Measurements from ENCODE around the gene EPB41L5.
"Not testable (repeated sequence)": the region's sequence is repeated elsewhere in the genome, so short reads cannot be mapped to it uniquely, and the experiment has no call there.

EPB41L5 gene

DNA sequence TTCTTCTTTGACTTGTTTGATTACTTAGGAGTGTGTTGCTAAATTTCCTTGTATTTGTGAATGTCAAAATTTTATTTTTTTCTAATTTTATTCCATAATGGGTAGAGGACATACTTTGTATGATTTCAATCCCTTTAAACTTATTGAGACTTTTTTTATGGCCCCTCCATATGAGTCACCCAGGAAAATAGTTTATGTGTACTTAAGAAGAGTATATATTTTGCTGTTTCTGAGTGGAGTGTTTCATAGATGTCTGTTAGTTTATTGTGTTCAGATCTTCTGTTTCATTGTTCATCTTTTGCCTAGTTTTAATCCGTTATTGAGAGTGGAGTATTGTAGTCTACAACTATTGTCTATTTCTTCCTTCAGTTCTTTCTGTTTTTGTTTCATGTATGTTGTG, 81.9 kb downstream of the EPB41L5 start:
- no peak for DNase-seq

DNA sequence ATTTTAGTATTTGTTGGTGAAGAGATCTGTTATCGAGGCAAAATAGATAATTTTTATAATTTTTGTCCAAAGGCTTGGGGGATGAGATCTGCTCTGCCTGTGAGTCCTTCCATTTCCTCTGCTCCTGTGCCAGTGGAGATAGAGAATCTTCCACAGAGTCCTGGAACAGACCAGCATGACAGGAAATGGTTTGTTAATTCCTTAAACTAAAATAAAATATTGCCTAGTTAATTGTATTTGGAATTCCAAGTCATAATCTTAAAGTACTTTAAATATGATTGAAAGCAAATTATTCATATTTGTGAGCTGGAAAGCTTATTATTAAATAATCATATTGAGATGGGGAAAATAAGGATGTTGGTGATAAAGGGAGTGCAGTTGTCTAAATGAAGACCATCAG, 87.8 kb downstream of the EPB41L5 start:
- DNase-seq: no peak

DNA sequence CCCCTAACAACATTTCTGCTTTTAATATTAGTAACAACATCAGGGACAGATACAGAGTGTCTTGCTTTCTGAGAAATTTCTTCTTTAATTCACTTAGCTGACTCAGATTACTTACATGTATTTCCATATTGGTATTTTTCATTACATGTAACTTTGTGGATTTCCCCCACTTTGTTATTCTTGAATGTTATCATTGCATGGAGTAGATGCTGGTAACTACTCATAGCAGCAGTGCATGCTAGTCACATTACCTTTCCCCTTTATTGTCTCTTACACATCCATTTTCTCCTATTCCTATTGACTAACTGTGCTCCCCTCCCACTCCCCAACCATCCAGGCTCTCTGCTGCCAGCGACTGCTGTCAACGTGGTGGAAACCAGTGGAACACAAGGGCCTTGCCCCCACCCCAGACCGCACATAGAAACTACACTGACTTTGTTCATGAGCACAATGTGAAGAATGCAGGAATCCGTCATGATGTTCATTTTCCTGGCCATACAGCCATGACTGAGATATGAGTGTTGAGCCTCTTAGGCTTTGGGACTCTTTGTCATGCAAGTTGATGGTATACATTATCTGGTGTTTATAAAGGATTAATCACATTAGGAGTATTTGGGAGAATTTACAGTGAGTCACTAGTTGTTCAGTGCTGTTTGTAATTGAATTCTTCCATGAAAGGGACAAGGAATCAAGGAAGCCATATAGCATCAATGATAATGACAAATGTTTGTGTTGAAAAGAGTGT, 91.0 kb downstream of the EPB41L5 start:
- DNase-seq: no peak

DNA sequence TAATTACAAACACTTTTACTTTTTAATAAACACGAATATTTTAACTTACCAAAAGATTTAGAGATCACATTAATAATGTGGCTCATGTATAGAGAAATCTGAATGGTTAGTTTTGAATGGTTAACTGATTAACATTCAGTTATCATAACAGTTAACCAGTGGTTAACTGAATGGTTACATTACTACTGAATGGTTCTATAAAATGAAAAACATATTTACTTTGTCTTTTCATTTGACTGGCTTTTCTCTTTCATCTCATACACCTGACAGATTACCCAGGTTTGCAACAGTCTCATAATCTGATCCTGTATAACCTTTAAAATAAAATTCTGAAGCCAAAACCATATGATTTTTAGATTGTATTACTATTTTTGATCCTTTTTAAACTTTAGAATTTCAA, 91.9 kb downstream of the EPB41L5 start:
- no peak for DNase-seq

DNA sequence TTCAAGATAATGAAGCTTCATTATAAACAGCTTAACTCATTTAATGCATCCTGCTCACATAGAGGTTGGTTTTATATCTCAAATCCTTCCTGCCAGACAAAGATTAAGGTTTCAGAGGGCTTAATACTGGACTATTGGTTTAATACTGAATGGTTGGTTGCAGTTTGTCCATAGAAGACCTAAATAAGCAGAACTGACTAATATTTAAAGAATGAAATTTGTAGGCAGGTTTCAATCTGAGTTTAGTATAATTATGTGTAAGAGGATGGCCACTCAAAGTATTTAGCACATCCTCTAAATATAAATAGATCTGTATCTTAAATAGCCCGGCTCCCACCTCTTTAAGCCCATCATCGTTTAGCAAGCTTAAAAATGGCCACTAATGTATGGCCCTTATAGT, 92.5 kb downstream of the EPB41L5 start:
- no peak for DNase-seq

DNA sequence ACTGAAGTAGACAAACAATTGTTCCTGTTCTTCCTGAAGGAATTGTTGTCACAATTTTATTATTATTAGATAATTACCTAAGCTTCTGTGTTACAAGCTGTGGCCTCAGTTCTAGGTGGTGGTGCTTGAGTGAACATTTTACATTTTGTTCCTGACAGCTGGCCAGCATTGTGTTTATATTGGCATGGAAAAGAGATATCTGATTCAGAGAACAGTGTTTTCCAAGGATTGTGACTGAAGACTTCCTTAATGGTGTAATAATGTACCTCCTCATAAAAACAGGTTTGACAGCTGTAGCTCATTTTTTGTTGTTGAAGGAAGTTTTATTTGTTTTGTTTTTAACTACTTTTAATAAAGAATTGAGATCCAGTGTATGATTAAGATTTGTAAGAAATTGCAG, 95.2 kb downstream of the EPB41L5 start:
- no peak for DNase-seq

DNA sequence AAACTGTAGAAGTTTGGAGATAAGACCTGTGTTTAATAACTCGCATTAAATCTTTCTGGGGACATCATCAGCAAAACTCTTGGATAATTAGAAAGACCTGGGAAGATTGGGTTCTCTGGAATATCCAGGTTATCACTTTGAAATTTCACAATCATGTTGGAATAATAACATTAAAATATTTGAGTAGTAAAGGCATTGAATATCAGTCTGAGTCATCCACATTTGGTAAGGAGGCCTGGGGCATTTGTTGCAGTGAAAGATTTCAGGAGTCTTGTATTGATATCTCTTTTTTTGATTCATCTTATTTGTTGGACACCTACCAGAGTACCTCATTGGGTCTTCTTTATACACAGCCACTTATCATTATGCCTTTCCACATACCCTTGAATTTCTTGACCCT, 95.9 kb downstream of the EPB41L5 start:
- no peak for DNase-seq

DNA sequence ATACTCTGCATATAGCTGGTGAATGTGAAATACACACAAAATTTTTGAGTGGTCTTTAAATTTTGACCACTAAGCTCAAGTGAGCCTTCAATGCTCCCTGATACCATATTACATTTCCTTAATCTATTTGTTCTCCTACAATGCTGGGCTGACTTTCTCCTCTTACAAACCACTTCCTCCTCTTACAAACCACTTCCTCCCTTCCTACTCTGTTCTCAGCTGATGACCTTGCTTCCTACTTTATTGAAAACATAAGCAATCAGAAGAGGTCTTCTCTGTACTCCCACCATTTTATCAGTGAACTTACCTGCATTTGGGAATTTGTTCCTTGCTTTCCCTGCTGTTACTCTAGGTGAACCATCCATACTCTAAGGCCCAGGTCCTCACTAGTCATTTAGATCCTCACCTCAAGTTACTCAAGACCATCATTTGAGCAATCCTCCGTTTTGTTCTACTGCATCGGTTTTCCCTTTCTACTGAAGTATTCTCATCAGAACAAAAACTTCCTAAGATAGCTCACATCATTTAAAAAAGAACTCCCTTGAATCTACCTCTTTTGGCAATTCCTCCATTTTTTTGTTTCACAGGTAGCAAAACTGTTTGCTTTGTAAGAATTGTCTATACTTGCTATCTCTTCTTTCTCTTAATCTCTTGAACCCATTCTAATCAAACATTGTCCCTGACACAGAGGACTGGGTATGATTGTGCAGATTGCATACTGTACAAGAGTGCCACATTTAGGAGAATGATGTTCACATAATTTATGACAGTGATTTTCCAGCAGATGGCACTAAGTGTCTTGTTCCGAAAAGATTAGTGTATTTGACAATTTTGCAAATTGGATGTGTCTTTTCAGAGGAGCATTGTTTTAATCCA, 96.5 kb downstream of the EPB41L5 start:
- no peak for DNase-seq

DNA sequence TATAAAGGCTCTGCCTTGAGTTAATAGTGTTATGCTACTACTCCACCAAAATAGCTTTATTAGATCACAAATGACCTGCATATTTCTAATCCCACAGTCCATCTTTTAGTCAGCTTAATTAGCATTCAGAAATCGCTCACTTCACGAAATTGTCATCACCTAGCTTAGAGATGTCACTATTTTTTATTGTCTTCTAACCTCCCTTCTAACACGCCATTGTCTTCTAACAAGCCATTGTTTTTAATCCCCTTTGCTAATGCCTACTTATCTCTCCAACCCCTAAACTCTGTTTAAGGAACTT, 97.1 kb downstream of the EPB41L5 start:
- DNase-seq: no peak

DNA sequence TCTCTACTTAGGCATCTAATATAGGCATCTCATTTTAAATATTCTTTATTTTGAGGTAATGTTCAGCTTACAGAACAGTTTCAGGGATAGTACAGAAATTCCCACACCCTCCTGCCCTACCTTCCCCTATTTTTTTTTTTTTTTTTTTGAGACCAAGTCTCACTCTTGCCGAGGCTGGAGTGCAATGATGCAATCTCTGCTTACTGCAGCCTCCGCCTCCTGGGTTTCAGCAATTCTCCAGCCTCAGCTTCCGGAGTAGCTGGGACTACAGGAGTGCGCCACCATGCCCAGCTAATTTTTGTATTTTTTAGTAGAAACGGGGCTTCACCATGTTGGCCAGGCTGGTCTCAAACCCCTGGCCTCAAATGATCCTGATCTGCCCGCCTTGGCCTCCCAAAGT, 97.6 kb downstream of the EPB41L5 start:
- no peak for DNase-seq

DNA sequence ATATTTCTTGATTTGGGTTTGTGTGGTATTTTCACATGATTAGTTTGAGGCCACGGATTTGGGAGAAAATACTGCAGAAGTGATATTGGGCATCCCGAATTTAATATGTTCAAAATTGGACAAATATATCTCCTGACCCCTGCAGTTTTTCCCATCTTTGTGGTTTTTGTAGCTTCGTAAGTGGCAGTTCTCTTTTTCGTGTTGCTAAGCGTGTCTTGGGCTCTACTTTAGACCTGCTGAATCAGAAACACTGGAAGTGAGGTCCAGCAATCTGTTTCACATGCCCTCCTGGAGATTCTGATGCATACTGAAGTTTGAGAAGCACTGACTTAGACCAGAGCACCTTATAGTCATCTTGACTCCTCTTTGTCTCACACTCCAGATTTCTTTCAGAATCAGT, 98.3 kb downstream of the EPB41L5 start:
- no peak for DNase-seq

DNA sequence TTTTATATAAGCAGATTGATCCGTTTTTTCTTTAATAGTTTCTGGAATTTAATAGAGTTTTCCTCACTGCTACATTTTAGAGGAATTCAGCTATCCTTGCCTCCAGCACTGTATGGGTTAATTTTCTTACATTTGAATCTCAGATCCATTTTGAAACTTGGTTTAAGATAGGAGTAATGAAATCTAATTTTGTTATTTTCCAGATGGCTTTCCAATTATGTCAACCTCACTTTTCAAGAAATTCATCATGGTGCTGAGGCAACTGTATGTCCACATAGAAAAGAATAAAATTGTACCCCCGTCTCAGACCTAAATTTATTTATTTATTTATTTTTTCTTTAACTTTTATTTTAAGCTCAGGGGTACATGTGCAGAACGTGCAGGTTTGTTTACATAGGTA, 105.1 kb downstream of the EPB41L5 start:
- no peak for DNase-seq

DNA sequence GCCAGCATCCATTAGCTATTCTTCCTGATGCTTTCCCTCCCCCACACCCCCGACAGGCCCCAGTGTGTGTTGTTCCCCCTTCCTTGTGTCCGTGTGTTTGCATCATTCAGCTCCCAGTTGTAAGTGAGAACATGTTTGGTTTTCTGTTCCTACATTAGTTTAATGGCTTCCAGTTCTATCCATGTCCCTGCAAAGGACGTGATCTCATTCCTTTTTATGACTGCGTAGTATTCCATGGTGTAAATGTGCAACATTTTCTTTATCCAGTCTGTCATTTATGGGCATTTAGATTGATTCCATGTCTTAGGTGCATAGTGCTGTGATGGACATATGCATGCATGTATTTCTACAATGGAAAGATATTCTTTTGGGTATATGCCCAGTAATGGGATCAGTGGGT, 105.6 kb downstream of the EPB41L5 start:
- DNase-seq: no peak

DNA sequence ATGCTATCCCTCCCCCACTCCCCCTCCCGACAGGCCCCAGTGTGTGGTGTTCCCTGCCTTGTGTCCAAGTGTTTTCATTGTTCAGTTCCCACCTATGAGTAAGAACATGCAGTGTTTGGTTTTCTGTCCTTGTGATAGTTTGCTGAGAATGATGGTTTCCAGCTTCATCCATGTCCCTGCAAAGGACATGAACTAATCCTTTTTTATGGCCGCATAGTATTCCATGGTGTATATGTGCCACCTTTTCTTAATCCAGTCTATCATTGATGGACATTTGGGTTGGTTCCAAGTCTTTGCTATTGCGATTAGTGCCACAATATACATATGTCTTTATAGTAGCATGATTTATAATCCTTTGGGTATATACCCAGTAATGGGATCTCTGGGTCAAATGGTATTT, 108.5 kb downstream of the EPB41L5 start:
- not testable (repeated sequence) for DNase-seq

DNA sequence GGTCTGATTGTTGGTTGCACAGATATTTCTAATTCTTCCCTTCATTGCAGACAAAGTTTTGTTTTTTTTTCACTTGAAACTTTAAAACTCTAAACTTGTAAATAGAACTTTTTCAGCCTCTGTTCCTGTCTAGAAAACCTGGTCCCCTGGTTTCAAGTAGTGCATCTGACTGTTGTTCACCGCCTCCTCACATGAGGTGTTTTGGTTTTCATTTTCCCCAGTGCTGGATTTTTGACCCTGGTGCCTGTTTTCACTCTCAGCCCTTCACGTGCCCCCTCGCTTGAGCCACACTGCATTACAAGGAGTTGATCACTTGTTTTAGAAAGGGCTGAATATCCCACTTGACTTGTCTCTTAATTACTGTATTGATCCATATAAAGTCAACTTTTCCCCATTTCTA, 110.2 kb downstream of the EPB41L5 start:
- no peak for DNase-seq

DNA sequence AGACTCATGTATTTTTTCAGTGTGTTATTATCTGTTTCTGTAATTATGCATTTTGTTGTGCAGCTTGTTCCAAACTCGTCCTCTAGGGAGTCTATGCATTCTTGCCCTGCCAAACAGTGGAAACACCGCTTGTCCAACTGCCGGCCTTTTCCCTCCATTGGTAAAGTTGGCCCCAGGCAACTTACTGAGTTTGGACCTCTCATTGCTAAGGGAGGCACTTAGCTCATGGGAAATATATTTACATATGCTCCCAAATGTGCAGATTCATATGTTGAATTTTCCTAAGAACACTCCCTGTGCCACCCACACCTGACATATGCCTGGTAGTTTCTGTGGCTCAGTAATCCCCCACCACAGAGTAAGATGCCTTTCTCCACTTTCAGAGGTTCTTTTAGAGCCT, 112.3 kb downstream of the EPB41L5 start:
- no peak for DNase-seq

DNA sequence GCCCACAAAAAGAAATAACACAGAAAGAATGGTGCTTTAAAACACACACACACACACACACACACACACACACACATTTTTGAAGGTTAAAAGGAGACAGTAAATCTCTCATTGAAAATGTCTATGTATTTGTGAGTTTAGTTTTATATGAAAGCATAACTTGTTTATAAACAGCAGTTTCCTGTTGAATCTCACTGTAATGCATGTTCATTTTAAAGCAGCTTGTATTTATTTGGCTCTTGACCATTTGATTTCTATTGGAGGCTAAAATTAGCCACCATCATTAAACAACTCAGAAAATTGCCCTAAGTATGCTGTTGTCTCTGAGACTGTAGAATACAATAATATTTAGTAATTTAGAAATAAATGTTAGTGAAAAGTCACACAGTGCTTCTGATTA, 115.3 kb downstream of the EPB41L5 start:
- DNase-seq: no peak

DNA sequence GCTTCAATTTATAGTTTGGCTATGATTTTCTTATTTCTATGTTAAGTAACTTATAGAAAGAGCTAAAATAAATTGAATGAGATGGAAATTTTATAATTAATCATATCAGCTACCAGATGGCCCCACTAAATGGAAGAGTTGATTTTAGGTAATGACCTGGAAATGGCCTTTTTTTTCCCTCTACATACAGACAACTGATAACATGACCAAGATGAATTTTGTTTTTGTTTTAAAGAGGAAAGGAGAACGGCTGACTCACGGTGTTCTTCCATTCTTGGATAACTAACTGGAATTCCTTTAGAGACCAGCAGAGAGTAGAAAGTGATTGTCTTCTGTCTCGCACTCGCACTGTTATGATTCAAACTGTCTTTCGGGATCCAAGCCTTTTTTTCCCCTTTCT, 119.3 kb downstream of the EPB41L5 start:
- no peak for DNase-seq

DNA sequence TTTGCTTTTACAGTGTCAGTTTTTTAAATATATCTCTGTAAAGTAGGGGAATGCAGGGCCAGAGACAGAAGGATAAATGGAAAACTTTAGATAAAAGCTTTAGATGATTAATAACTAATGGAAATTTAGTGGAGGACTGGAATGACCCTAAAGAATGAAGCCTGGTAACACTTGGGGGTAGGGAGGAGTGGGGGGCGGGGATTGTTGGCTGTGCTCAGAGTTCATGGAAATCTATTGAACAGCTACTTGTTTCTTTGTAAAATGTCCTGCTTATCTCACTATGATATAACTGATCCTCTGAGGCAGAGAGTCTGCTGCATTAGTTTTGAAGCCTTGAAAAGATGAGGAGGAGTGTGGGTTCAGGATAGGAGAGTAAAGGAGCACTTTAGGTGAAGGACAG, 119.8 kb downstream of the EPB41L5 start:
- DNase-seq: no peak

DNA sequence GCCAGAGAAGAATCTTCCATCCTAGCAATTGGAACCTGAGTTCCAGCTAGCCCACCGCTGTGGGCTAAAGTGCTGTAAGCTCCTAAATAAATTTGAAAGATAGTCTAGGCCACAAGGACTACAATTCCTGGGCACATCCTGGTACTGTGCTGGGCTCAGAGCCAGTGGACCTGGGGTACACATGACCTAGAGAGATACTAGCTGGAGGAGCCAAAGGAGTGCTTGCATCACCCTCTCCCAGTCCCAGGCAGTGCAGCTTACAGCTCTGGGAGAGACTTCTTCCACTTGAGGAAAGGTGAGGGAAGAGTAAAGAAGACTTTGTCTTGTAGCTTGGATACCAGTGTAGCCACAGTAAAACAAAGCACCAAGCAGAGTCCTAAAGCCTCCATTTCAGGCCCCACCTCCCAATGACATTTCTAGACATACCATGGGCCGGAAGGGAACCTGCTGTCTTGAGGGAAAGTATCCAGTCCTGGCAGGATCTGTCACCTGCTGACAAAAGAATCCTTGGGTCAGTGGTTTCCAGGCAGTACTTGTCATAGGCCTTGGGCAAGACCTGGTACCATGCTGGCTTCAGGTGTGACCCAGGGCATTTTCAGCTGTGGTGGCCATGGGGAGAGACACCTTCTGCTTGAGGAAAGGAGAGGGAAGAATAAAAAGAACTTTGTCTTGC, 120.8 kb downstream of the EPB41L5 start:
- no peak for DNase-seq

DNA sequence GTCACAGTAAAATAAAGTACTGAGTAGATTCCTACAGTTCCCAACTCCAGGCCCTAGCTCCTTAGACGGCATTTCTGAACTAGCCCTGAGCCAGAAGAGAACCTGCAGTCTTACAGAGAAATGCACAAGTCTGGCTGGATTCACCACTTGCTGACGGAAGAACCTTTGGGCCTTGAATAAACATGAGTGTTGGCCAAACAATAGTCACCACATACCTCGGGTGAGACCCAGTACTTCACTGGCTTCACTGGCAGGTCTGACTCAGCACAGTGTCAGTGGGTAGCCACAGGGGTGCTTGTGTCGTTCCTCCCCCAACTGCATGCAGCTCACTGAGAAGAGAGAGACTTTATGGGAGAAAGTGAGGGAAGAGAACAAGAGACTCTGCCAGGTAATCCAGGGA, 121.4 kb downstream of the EPB41L5 start:
- no peak for DNase-seq

DNA sequence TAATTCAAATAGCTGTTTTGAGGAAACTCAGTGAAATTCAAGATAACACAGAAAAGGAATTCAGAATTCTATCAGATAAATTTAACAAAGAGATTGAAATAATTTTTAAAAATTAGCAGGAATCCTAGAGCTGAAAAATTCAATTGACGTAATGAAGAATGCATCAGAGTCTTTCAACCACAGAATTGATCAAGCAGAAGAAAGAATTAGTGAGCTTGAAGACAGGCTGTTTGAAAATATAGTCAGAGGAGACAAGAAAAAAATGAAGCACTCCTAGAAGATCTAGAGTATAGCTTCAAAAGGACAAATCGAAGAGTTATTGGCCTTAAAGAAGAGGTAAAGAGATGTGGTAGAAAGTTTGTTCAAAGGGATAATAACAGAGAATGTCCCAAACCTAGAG, 122.1 kb downstream of the EPB41L5 start:
- DNase-seq: not testable (repeated sequence)

DNA sequence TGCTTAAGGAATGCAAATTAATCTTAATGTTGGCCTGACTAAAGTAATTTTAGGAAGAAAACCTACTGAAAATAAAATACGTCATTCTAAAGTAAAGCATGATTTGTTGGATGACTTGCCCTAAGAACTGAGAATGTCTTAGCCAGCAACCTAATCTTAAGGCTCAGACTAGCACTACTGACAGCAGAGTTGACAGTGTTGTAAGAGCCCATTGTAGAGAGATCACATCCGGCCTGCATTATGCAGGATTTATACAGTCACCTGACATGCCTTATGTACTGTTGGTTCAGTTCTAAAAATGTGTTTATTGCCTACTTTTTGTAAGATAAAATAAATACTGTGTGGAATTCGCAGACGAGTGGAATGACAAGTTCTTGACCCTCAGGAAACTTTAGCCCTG, 128.0 kb downstream of the EPB41L5 start:
- no peak for DNase-seq

All from right kidney (tissue), 1 donor.